Esophagus muscularis mucosa (tissue), 4 donors: ENCODE data around the gene SKP1. TPM values are rescaled to one million over a fixed set of nuclear protein-coding genes. Genes with fewer than 3 reads are reported as not detected.

Experiments used
- DNase-seq: peaks from one replicate; pipeline ENCODE4 v3.0.0-alpha.2; 2017; ENCODE audit errors: extremely low spot score
- H3K27ac ChIP-seq, 4 donors: fragments of 200-600 bp; sonication (generic); replicated peaks in 1 of 4; 1 replicate in 3 of 4; 2 replicates in 1 of 4; pipeline ENCODE4 v1.5.1; 2016 to 2019; ENCODE audit warnings: mild to moderate bottlenecking in 1 of 4
- H3K27me3 ChIP-seq, 4 donors: fragments of 200-600 bp; sonication (generic); one replicate each; pipeline versions ENCODE4 v1.5.1 to v1.6.0; 2016 to 2019
- H3K36me3 ChIP-seq, 4 donors: fragments of 200-600 bp; sonication (generic); one replicate each; pipeline ENCODE4 v1.5.1; 2016 to 2019
- H3K4me1 ChIP-seq, 4 donors: fragments of 200-600 bp; sonication (generic); one replicate each; pipeline ENCODE4 v1.5.1; 2016 to 2019
- H3K4me3 ChIP-seq, 4 donors: fragments of 200-600 bp; sonication (generic); 1 replicate in 2 of 4; 2 replicates in 2 of 4; pipeline ENCODE4 v1.5.1; 2016 to 2019; ENCODE audit warnings: mild to moderate bottlenecking in 4 of 4, moderate library complexity in 1 of 4
- H3K9me3 ChIP-seq, 4 donors: fragments of 200-600 bp; sonication (generic); 1 replicate in 3 of 4; 2 replicates in 1 of 4; pipeline ENCODE4 v1.5.1; 2016 to 2019
- CTCF ChIP-seq, 3 experiments: fragments of 200-600 bp in 2 of 3; fragments of 450-650 bp in 1 of 3; sonication (generic) in 2 of 3; IDR thresholded peaks; one replicate each; pipeline ENCODE4 v1.5.1; 2017 to 2019; ENCODE audit warnings: antibody characterized with exemption in 3 of 3, mild to moderate bottlenecking in 2 of 3, moderate library complexity in 1 of 3
- EP300 ChIP-seq: sonication (generic); formaldehyde crosslinking; IDR thresholded peaks from one replicate; pipeline ENCODE4 v1.6.1; 2017; ENCODE audit warnings: antibody characterized with exemption
- POLR2A ChIP-seq: fragments of 450-650 bp; IDR thresholded peaks from one replicate; pipeline ENCODE4 v1.6.1; 2017; ENCODE audit warnings: antibody characterized with exemption, moderate library complexity, mild to moderate bottlenecking, low read depth
- POLR2AphosphoS5 ChIP-seq, 2 donors: sonication (generic); formaldehyde crosslinking; IDR thresholded peaks; one replicate each; pipeline ENCODE4 v1.6.1; 2017; ENCODE audit warnings: antibody characterized with exemption in 2 of 2
- WGBS: methylation state at CpG from one replicate; pipeline ENCODE4 v1.1.5; 2018; 5-methylcytosine and 5-hydroxymethylcytosine counted together
- intact Hi-C: fragments of 100-400 bp; cut with DNase I; formaldehyde crosslinking; loops from one replicate; pipeline ENCODE4 v1.15.1; 2023
- total RNA-seq, 4 donors: library from RNA; depleted of rRNA; stranded (reverse); fragments of >200 nt; gene quantifications; one replicate each; pipeline versions ENCODE4 v1.1.0 to v1.2.1, GENCODE V29; 2016

Gene SKP1
- total RNA-seq, 4 donors from 2014 or later, result 170 to 345 (median 322) TPM

GRCh38 chr5:134116286-134116685 is 60.5 kb downstream of the SKP1 start:
- H3K9me3 ChIP-seq, result no peaks in the 10 kb centered on the region
- H3K36me3 ChIP-seq, result no peaks in the 10 kb centered on the region
- peaks cover 0 to 25% (median 13%) of the 10 kb centered on the region in 4 donors for H3K27me3 ChIP-seq
- no peak overlapping the region for H3K4me3 ChIP-seq
- no peak for DNase-seq
- WGBS, result 95% methylated on average over 10 of the region's 10 CpGs
- H3K27ac ChIP-seq, result no peak overlapping the region
- H3K4me1 ChIP-seq, result peaks cover 17 to 25% (median 24%) of the 10 kb centered on the region in 4 donors
- no peak for TF ChIP-seq POLR2A
- TF ChIP-seq CTCF (IDR thresholded peaks at IDR 0.05), result no peak
- no peak for TF ChIP-seq EP300
- TF ChIP-seq POLR2AphosphoS5 (IDR thresholded peaks at IDR 0.05), result no peak
- intact Hi-C loops, result no loop called here

- peaks cover 17 to 25% (median 24%) of the 10 kb centered on the region in 4 donors for H3K4me1 ChIP-seq
- H3K9me3 ChIP-seq, result no peaks in the 10 kb centered on the region
- peak overlapping the region in 1 of 4 donors; percentile 61 for H3K27ac ChIP-seq
- peak overlapping the region in 3 of 4 donors; percentile 59 to 62 (median 61) for H3K4me3 ChIP-seq
- H3K27me3 ChIP-seq, result peaks cover 0 to 30% (median 13%) of the 10 kb centered on the region in 4 donors
- TF ChIP-seq POLR2AphosphoS5 (IDR thresholded peaks at IDR 0.05) (no peak), EP300 (no peak), CTCF (IDR thresholded peaks at IDR 0.05) (no peak), POLR2A (no peak)
- no peak for DNase-seq
- no peaks in the 10 kb centered on the region for H3K36me3 ChIP-seq
- intact Hi-C loops, result no loop called here
- 89% methylated on average over 12 of the region's 13 CpGs for WGBS
These were observed 61.0 kb downstream of the SKP1 start for GRCh38 chr5:134115806-134116175.

DNA sequence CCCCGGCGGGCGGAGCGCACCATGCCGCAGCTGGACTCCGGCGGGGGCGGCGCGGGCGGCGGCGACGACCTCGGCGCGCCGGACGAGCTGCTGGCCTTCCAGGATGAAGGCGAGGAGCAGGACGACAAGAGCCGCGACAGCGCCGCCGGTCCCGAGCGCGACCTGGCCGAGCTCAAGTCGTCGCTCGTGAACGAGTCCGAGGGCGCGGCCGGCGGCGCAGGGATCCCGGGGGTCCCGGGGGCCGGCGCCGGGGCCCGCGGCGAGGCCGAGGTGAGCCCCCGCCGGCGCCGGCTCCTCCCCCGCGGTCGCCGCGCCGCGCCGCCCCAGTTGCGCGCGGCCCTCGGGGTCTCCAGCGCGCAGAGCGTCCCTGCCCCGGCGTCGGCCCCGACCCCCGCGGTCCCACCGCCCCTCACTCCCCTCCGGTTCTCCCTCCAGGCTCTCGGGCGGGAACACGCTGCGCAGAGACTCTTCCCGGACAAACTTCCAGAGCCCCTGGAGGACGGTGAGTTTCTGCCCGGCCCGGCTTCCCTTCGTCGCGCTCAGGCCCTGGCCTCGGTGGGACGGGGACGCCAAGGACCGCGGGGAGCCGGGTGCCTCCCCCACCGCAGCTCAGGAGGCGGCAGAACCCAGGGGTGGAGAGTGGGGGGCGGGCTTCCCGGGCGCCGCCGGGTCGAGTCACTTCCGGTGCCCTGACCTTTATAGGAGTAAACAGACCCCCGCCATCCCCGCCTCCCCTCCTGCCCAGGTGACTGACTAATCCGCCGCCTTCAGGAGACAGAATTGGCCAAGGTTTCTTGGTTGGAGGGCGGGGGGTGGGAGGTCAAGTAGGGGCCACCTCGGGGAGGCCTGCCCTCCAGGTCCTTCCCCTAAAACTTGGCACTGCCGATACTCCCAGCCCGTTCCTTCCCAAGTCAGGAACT is 61.6 kb downstream of the SKP1 start:
- peaks cover 0 to 30% (median 13%) of the 10 kb centered on the region in 4 donors for H3K27me3 ChIP-seq
- peak overlapping the region; percentile 59 to 62 (median 62) for H3K4me3 ChIP-seq
- H3K27ac ChIP-seq, result peak overlapping the region in 2 of 4 donors; percentile 29 to 61
- H3K9me3 ChIP-seq, result no peaks in the 10 kb centered on the region
- DNase-seq, result no peak
- intact Hi-C loops, result no loop called here
- WGBS, result 64% methylated on average over 2 of the region's 110 CpGs
- no peak for TF ChIP-seq CTCF (IDR thresholded peaks at IDR 0.05)
- TF ChIP-seq EP300, result no peak
- no peak for TF ChIP-seq POLR2A
- TF ChIP-seq POLR2AphosphoS5 (IDR thresholded peaks at IDR 0.05), result no peak
- no peaks in the 10 kb centered on the region for H3K36me3 ChIP-seq
- H3K4me1 ChIP-seq, result peaks cover 17 to 25% (median 24%) of the 10 kb centered on the region in 4 donors

GRCh38 chr5:134113902-134114875 is 62.6 kb downstream of the SKP1 start, which contains the start of gene TCF7:
TCF7 (plus strand) TSS chr5:134114681; CDS start chr5:134114907, 226 bp downstream.
- peaks cover 17 to 25% (median 24%) of the 10 kb centered on the region in 4 donors for H3K4me1 ChIP-seq
- no peak for DNase-seq
- intact Hi-C loops, result no loop called here
- H3K9me3 ChIP-seq, result no peaks in the 10 kb centered on the region
- H3K4me3 ChIP-seq, result peak within 1 kb of the TSS; percentile 59 to 62 (median 62)
- no peaks in the 10 kb centered on the region for H3K36me3 ChIP-seq
- TF ChIP-seq CTCF (IDR thresholded peaks at IDR 0.05) (no peak), EP300 (no peak), POLR2AphosphoS5 (IDR thresholded peaks at IDR 0.05) (peak in 1 of 2 donors; percentile 58), POLR2A (no peak)
- peaks cover 0 to 34% (median 13%) of the 10 kb centered on the region in 4 donors for H3K27me3 ChIP-seq
- peak within 1 kb of the TSS in 3 of 4 donors; percentile 42 to 61 (median 43) for H3K27ac ChIP-seq
- WGBS, result 0% methylated on average over 9 of the region's 90 CpGs
